GDM1 (cell line): ENCODE results near the gene NEK9.
"Not testable (repeated sequence)": the region's sequence is repeated elsewhere in the genome, so short reads cannot be mapped to it uniquely, and the experiment has no call there.

Source experiments
- DNase-seq: peaks from one replicate; lab custom pipeline; 2025; lab: John Stamatoyannopoulos, UW

The NEK9 gene

GRCh38 chr14:75143761-75144527 lies 17.1 kb upstream of the NEK9 start:
- no peak for DNase-seq

DNA sequence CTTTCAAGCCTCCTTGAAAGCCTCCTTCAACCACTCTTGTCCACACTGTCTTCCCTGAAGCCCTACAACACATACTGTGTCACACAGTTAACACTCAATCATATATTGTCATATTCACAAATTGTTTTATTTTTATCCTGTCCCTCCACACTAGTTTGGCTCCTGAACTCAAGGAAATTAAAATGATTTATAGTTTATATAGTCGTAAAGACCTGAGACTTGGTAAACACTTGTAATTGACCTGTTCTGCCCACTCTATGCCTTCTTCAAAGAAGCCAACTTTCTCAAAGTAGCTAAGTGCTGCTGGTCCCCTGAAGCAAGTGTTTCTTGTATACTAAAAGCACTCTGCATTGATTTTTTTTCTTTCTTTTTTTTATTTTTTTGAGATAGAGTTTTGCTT lies 15.6 kb upstream of the NEK9 start:
- DNase-seq, result no peak

DNA sequence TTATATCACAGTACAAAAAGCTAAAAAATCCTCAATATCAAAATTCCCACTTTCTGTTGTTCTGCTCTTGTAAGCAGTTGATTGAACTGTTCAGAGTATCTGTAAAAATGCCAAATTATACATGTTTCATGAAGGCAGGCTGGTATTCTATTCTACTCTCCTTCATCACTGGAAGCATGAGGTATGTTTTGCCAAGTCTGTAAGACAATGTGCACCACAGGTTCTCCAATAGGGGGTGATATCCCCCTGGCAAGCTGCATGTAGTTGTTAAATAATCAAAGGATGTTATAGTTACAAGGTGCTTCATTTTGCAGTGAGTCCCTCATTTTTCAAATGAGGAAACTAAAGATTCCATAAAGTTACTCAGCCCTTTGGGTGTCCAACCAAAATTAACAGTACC lies 15.1 kb upstream of the NEK9 start:
- peak; percentile 39 for DNase-seq

GRCh38 chr14:75141062-75141461 lies 14.2 kb upstream of the NEK9 start:
- no peak for DNase-seq

DNA sequence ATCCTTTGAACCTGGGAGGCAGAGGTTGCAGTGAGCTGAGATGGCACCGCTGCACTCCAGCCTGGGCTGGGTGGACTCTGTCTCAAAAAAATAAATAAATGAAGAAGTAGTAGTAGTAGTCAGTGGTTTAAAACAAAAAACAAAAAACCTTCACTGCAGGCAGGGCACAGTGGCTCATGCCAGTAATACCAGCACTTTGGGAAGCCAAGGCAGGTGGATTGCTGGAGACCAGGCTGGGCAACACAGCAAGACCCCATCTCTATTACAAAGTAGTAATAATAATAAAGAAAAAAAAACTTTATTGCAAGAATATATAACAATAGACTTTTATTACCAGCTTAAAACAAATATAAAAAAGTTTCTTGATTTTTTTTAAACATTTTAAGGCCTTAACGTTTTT lies 13.8 kb upstream of the NEK9 start:
- DNase-seq, result no peak

GRCh38 chr14:75139185-75139584 lies 12.3 kb upstream of the NEK9 start:
- DNase-seq, result no peak

- DNase-seq, result no peak
Measured at GRCh38 chr14:75138492-75138891, 11.6 kb upstream of the NEK9 start.

- no peak for DNase-seq
Measured at GRCh38 chr14:75134644-75135043, 7.8 kb upstream of the NEK9 start.

GRCh38 chr14:75133597-75133996 lies 6.7 kb upstream of the NEK9 start:
- no peak for DNase-seq

DNA sequence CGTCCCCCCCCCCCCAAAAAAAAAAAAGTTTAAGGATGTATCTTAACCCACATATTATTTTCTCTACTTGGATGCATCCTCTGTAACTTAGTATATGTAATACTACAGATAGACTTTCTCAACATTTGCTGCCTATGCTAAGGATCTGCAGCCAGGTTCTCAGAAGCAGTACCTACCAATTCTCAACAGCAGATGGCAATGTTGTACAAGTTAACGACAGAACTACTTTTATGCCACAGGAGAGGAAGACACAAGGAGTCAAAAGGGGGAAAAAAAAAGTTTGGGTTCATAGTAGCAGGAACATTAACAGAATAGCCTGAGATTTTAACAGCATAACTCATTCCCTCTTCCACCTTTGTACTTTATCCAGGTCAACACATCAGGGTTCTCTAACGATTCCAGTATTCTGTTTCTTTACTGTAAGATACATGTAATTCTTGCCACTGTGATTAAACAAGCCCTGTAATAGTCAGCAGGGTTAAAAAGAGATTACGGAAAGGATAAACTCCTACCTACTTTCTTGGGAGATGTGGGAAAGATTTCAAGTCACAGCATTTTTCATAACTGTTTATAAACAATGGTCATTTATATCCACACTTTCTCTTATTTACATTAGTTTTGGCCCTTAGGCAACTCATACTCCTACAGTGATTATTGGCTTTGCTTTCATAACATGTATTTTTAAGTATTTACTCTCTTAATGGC lies 5.7 kb upstream of the NEK9 start:
- DNase-seq, result peak; percentile 57

DNA sequence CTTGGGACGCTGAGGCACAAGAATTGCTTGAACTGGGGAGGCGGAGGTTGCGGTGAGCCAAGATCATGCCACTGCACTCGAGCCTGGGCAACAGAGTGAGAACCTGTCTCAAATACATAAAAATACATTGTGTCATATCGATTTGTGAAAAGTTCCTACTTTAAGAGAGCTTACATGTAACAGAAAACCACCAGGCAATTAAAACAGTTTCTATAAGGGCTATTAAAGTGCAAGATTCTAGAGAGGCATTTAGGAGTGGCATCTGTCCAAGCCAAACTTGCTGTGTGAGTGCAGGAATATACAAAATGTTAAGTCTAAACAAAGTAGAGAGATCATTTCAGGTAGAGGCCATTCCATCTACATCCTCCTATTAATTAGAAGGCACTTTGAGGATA lies 1.7 kb upstream of the NEK9 start:
- no peak for DNase-seq

GRCh38 chr14:75127903-75128595 lies 1.2 kb upstream of the NEK9 start:
- no peak for DNase-seq

GRCh38 chr14:75127474-75127820 lies 599 bp upstream of the NEK9 start:
- DNase-seq, result not testable (repeated sequence)

DNA sequence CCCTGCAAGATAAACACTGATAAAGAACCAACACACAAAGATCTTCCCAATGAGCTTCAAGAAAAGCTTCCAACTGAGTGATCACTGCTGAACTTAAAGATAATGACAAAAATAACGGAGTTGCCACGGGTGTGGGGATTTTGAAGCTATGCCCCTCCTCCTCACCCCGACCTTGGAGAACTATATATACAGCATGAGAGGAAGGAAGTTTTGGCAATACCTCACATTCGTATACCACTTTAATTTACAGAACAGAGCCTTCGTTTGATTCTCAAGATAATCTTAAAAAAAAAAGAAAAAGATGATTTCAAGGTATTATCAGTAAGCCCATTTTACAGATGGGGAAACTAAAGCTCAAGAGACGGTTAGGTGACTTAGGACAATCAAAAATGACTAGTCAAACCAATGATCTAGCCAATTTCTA lies 715 bp downstream of the NEK9 start:
- DNase-seq, result no peak

GRCh38 chr14:75125617-75126016 lies 1.2 kb downstream of the NEK9 start:
- no peak for DNase-seq

GRCh38 chr14:75123991-75124390 lies 2.9 kb downstream of the NEK9 start:
- DNase-seq, result peak; percentile 34

DNA sequence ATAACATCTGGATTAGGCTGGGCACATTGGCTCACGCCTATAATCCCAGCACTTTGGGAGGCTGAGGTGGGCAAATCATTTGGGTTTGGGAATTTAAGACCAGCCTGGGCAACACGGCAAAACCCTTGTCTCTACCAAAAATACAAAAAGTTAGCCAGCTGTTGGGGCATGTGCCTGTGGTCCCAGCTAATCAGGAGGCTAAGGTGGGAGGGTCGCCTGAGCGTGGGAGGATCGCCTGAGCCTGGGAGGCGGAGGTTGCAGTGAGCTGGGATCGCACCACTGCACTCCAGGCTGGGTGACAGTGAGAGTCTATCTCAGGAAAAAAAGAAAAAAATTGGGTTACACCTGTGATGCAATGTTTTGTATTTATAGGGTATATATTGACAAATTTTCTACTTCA lies 5.3 kb downstream of the NEK9 start:
- no peak for DNase-seq

DNA sequence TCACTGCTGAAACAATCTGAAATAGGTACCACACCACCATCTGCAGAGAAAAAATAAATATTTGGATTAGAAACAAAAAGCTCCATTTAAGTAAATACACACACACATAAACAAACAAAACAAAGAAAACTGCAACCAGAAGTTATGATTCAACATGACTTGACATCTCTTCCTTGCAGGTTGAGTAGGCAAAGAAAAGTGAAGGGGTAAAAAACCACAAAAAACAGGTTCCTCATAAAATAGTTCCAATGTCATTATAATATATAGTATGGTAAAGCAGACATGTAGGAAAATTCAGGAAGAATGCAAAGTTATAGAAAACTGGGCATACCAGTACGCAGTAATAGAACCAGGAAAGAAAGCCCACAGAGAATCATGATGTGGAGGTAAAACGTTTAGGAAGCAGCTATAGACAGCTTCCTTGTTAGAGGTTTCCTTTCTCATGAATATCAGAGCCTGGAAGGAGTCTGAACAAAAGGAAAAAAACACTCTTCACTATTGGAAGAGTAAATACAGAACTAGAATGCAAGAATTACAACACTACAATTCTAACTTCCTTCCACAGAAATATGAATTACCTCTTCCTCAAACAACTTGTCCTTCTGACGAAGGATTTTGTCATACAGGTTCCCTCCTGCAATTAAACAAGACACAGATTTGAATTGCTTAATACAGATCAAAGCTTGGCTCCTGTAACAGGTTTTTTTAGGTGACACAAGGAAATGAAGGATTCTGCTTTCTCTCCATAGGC lies 6.1 kb downstream of the NEK9 start:
- DNase-seq, result no peak

- DNase-seq, result no peak
Measured at GRCh38 chr14:75119056-75119455, 7.8 kb downstream of the NEK9 start.

DNA sequence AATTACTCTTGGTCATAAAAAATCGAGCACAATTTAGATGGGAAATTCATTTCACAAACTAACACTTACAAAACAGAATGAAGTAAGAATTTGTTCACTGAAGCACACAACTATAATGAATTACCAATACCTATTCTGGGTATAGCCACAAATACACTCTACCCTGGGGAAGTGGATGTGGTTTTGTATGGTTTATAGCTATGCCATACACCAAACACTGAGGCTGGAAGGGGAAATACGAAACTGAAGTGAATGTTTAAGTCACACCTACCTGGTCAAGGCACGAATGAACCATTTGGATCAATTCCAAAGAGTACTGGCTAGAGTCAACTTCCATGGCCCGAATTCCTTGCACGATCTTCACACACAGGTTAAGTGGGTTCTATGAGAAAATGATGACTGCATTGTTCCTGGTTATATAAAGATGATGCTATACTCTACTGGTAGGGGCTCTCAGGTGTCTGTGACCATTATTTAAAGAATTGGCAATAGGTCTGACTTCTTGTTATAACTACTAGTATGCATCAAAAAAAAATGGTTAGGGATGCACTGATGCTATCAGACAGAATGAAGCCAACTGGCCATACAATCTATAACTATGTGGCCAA lies 12.8 kb downstream of the NEK9 start:
- DNase-seq, result no peak

DNA sequence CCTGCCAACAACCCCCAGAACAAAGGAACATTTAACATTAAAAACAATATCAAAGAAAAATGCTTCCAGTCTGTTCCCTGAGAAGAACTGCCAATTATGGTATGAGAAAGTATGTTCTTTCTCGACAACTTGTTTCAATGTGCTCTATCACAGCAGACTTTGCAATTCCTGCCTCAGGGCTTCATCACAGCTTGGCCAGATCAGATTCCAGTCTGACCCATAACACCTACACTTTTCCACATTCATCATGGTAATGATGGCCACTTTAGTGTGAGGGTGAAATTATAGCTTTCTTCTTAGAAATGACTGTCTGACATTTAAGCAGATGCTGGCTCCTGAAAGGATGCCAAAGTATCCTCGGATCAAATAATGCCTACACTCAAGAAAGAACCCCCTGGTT lies 17.0 kb downstream of the NEK9 start:
- DNase-seq, result no peak

GRCh38 chr14:75107186-75107585 lies 19.7 kb downstream of the NEK9 start:
- no peak for DNase-seq
